Measurements from ENCODE around the gene GALNTL6. TPM values are rescaled to one million over a fixed set of nuclear protein-coding genes. Genes with fewer than 3 reads are reported as not detected.

GALNTL6 gene
- total and polyA plus RNA-seq, 2 of the 4 experiments (the other 2 are of a cell fraction) = under 0.01 TPM; not detected in 1

- H2BK5ac ChIP-seq (ENCODE audit: low read depth, low read length, poor library complexity, severe bottlenecking) = no peak overlapping the region
- H3K9me1 ChIP-seq (ENCODE audit: insufficient read depth, low read length) = no peaks in the 10 kb centered on the region
- H3K9ac ChIP-seq (ENCODE audit: low read depth, low read length) = no peak overlapping the region
- peaks cover 13% of the 10 kb centered on the region; the same call in 1 of the 2 replicates for H3K9me3 ChIP-seq (ENCODE audit: control insufficient read depth, insufficient read depth, low read length)
- no peak overlapping the region for H3K56ac ChIP-seq (ENCODE audit: extremely low read depth, insufficient read depth, low read length)
- no peak overlapping the region for H3K23ac ChIP-seq (ENCODE audit: low read depth, low read length)
- WGBS, 2 experiments (ENCODE audit: extremely low coverage in 2 of 2, insufficient read length in 1 of 2) = no CpG with 5 or more reads among the region's 4 CpGs
- H3K14ac ChIP-seq (replicated peaks; ENCODE audit: low read depth, low read length) = no peak overlapping the region
- no peak overlapping the region for H3K18ac ChIP-seq (ENCODE audit: low read depth, low read length)
- H3K27me3 ChIP-seq (ENCODE audit: control insufficient read depth, insufficient read depth, low read length) = no peaks in the 10 kb centered on the region
- no peak overlapping the region for H2AFZ ChIP-seq (replicated peaks; ENCODE audit: low read length, poor library complexity)
- POLR2A ChIA-PET (ENCODE audit: unreplicated experiment) = no interaction called here
- DNase-seq (no peak), ATAC-seq (ENCODE audit: low read depth) (no peak)
- H3K4ac ChIP-seq (ENCODE audit: low read depth, low read length) = no peak overlapping the region
- no peak overlapping the region for H2BK120ac ChIP-seq (ENCODE audit: low read depth, low read length)
- no peak overlapping the region for H2AK5ac ChIP-seq (ENCODE audit: low read depth, low read length)
- H4K5ac ChIP-seq (ENCODE audit: low read depth, low read length) = no peak overlapping the region
- no peak overlapping the region for H3K4me3 ChIP-seq (ENCODE audit: insufficient read depth, low read depth, low read length)
- no peaks in the 10 kb centered on the region for H3K4me1 ChIP-seq (ENCODE audit: control insufficient read depth, insufficient read depth, low read length)
- dilution Hi-C loops (cut with HindIII; ENCODE audit: low sequenced_read_pairs, unreplicated experiment) = no loop called here
- BruUV-seq (replicated peaks) = no TSS peak
- no peaks in the 10 kb centered on the region for H4K20me1 ChIP-seq (ENCODE audit: insufficient read depth, low read length)
- CTCF ChIA-PET = no interaction called here
- no peak overlapping the region for H2AK9ac ChIP-seq (replicated peaks; ENCODE audit: low read depth, low read length, poor library complexity)
- no peaks in the 10 kb centered on the region for H3K79me1 ChIP-seq (ENCODE audit: low read depth in 1 of 2, low read length in 2 of 2)
- no peak overlapping the region for H2BK15ac ChIP-seq (ENCODE audit: low read depth, low read length)
- no peak overlapping the region for H2BK20ac ChIP-seq (ENCODE audit: low read depth, low read length)
- no peak overlapping the region for H4K91ac ChIP-seq (ENCODE audit: insufficient read depth, low read depth, low read length)
- no peak for TF ChIP-seq RAD21 (IDR thresholded peaks at IDR 0.05; ENCODE audit: low read length)
- no peak for TF ChIP-seq CHD1 (IDR thresholded peaks at IDR 0.05; ENCODE audit: low read depth, low read length)
- TF ChIP-seq FOS (IDR thresholded peaks at IDR 0.05; ENCODE audit: low read depth, low read length) = no peak
- TF ChIP-seq MXI1 (IDR thresholded peaks at IDR 0.05; ENCODE audit: borderline replicate concordance, low read depth, low read length) = no peak
- no peak for TF ChIP-seq RFX5 (IDR thresholded peaks at IDR 0.05; ENCODE audit: low read depth, low read length)
- TF ChIP-seq MAZ (IDR thresholded peaks at IDR 0.05; ENCODE audit: borderline replicate concordance, low read depth, low read length) = no peak
- TF ChIP-seq BHLHE40 (IDR thresholded peaks at IDR 0.05; ENCODE audit: low read depth, low read length) = no peak
- TF ChIP-seq CTCF (conservative IDR thresholded peaks at IDR 0.05; ENCODE audit: low read depth, low read length) = no peak
- TF ChIP-seq SMC3 (IDR thresholded peaks at IDR 0.05; ENCODE audit: low read depth, low read length) = no peak
- no peak for TF ChIP-seq RCOR1 (IDR thresholded peaks at IDR 0.05; ENCODE audit: insufficient replicate concordance, low read length)
- TF ChIP-seq, protein P1, sequence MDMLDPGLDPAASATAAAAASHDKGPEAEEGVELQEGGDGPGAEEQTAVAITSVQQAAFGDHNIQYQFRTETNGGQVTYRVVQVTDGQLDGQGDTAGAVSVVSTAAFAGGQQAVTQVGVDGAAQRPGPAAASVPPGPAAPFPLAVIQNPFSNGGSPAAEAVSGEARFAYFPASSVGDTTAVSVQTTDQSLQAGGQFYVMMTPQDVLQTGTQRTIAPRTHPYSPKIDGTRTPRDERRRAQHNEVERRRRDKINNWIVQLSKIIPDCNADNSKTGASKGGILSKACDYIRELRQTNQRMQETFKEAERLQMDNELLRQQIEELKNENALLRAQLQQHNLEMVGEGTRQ (IDR thresholded peaks at IDR 0.05; ENCODE audit: low read depth, low read length) = no peak
- no peak for TF ChIP-seq ELK1 (IDR thresholded peaks at IDR 0.05; ENCODE audit: borderline replicate concordance, low read depth, low read length)
- no peak for TF ChIP-seq CEBPB (IDR thresholded peaks at IDR 0.05; ENCODE audit: low read depth, low read length)
- no peak for TF ChIP-seq POLR2A (IDR thresholded peaks at IDR 0.05; ENCODE audit: low read depth, low read length)
- TF ChIP-seq MAFK (IDR thresholded peaks at IDR 0.05; ENCODE audit: low read depth, low read length) = no peak
- no peak for TF ChIP-seq NFE2L2 (IDR thresholded peaks at IDR 0.05; ENCODE audit: low read depth, low read length)
- no peak overlapping the region for H4K8ac ChIP-seq (ENCODE audit: low read depth in 2 of 2, low read length in 2 of 2)
- H3K4me2 ChIP-seq (ENCODE audit: low read depth, low read length) = no peak overlapping the region
- no peak overlapping the region for H3K27ac ChIP-seq (ENCODE audit: insufficient read depth, low read length)
- intact Hi-C loops (cut with micrococcal nuclease) = no loop called here
- H3K36me3 ChIP-seq (ENCODE audit: control insufficient read depth, insufficient read depth, low read length) = no peaks in the 10 kb centered on the region
- in situ Hi-C loops (cut with MboI; ENCODE audit: low sequenced_read_pairs) = no loop called here
Measured at GRCh38 chr4:171928336-171928735, 115.1 kb downstream of the GALNTL6 start.
